Mucosa of stomach (tissue), 1 donor: ENCODE results near the gene SLC17A6.

Source experiments
- H3K27me3 ChIP-seq: one replicate; pipeline ENCODE4 v1.7.0; 2013; ENCODE audit warnings: mild to moderate bottlenecking, low read length; ENCODE audit not compliant: control insufficient read depth, insufficient read depth
- H3K36me3 ChIP-seq: one replicate; pipeline ENCODE4 v1.7.0; 2013; ENCODE audit warnings: low read length; ENCODE audit not compliant: control insufficient read depth, insufficient read depth
- H3K4me1 ChIP-seq: one replicate; pipeline ENCODE4 v1.7.0; 2013; ENCODE audit warnings: mild to moderate bottlenecking, low read length; ENCODE audit not compliant: control insufficient read depth, insufficient read depth
- H3K4me3 ChIP-seq: one replicate; pipeline ENCODE4 v1.7.0; 2013; ENCODE audit warnings: low read length
- H3K9ac ChIP-seq: one replicate; pipeline ENCODE4 v1.7.0; 2013; ENCODE audit warnings: mild to moderate bottlenecking, low read length, moderate library complexity
- H3K9me3 ChIP-seq: one replicate; pipeline ENCODE4 v1.7.0; 2013; ENCODE audit warnings: mild to moderate bottlenecking, low read length, moderate library complexity; ENCODE audit not compliant: control insufficient read depth
- donor health status: Pancreatic carcinoma.

Gene SLC17A6

GRCh38 chr11:22343032-22343324 is 4.8 kb downstream of the SLC17A6 start:
- no peaks in the 10 kb centered on the region for H3K9me3 ChIP-seq
- peaks cover 5% of the 10 kb centered on the region for H3K4me1 ChIP-seq
- peaks cover 61% of the 10 kb centered on the region for H3K27me3 ChIP-seq
- no peak overlapping the region for H3K4me3 ChIP-seq
- no peak overlapping the region for H3K9ac ChIP-seq
- no peaks in the 10 kb centered on the region for H3K36me3 ChIP-seq

GRCh38 chr11:22343371-22344032 is 5.3 kb downstream of the SLC17A6 start:
- Histone ChIP-seq H3K27me3 (peaks cover 55% of the 10 kb centered on the region), H3K9me3 (no peaks in the 10 kb centered on the region), H3K4me3 (no peak overlapping the region), H3K9ac (no peak overlapping the region), H3K36me3 (no peaks in the 10 kb centered on the region), H3K4me1 (peaks cover 5% of the 10 kb centered on the region)

- peaks cover 53% of the 10 kb centered on the region for H3K27me3 ChIP-seq
- H3K4me3 ChIP-seq: no peak overlapping the region
- H3K9me3 ChIP-seq: no peaks in the 10 kb centered on the region
- H3K36me3 ChIP-seq: no peaks in the 10 kb centered on the region
- peaks cover 5% of the 10 kb centered on the region for H3K4me1 ChIP-seq
- no peak overlapping the region for H3K9ac ChIP-seq
Observed at GRCh38 chr11:22344081-22344480, 5.9 kb downstream of the SLC17A6 start.

- H3K4me1 ChIP-seq: peaks cover 5% of the 10 kb centered on the region
- peaks cover 32% of the 10 kb centered on the region for H3K27me3 ChIP-seq
- no peak overlapping the region for H3K9ac ChIP-seq
- no peaks in the 10 kb centered on the region for H3K9me3 ChIP-seq
- H3K4me3 ChIP-seq: no peak overlapping the region
- no peaks in the 10 kb centered on the region for H3K36me3 ChIP-seq
Observed at GRCh38 chr11:22346282-22346681, 8.1 kb downstream of the SLC17A6 start.

- Histone ChIP-seq H3K4me1 (peaks cover 5% of the 10 kb centered on the region), H3K9me3 (no peaks in the 10 kb centered on the region), H3K36me3 (no peaks in the 10 kb centered on the region), H3K27me3 (peaks cover 15% of the 10 kb centered on the region), H3K4me3 (no peak overlapping the region), H3K9ac (no peak overlapping the region)
Observed at GRCh38 chr11:22347857-22348487, 9.8 kb downstream of the SLC17A6 start.

GRCh38 chr11:22349491-22349890 is 11.3 kb downstream of the SLC17A6 start:
- peaks cover 3% of the 10 kb centered on the region for H3K27me3 ChIP-seq

GRCh38 chr11:22359295-22359694 is 21.1 kb downstream of the SLC17A6 start:
- no peaks in the 10 kb centered on the region for H3K9me3 ChIP-seq
- H3K36me3 ChIP-seq: no peaks in the 10 kb centered on the region
- H3K27me3 ChIP-seq: no peaks in the 10 kb centered on the region
- no peak overlapping the region for H3K4me3 ChIP-seq
- no peak overlapping the region for H3K9ac ChIP-seq
- no peaks in the 10 kb centered on the region for H3K4me1 ChIP-seq

More at GRCh38 chr11:22349491-22349890, 11.3 kb downstream of the SLC17A6 start:
- Histone ChIP-seq H3K36me3 (no peaks in the 10 kb centered on the region), H3K9ac (no peak overlapping the region), H3K4me3 (no peak overlapping the region), H3K9me3 (no peaks in the 10 kb centered on the region), H3K4me1 (no peaks in the 10 kb centered on the region)

- Histone ChIP-seq H3K9ac (no peak overlapping the region), H3K27me3 (no peaks in the 10 kb centered on the region), H3K36me3 (no peaks in the 10 kb centered on the region), H3K9me3 (no peaks in the 10 kb centered on the region), H3K4me1 (no peaks in the 10 kb centered on the region), H3K4me3 (no peak overlapping the region)
Observed at GRCh38 chr11:22371160-22371559, 33.0 kb downstream of the SLC17A6 start.

- H3K4me3 ChIP-seq: no peak overlapping the region
- H3K36me3 ChIP-seq: no peaks in the 10 kb centered on the region
- H3K27me3 ChIP-seq: no peaks in the 10 kb centered on the region
- H3K9ac ChIP-seq: no peak overlapping the region
- no peaks in the 10 kb centered on the region for H3K4me1 ChIP-seq
- H3K9me3 ChIP-seq: no peaks in the 10 kb centered on the region
Observed at GRCh38 chr11:22387126-22387525, 48.9 kb downstream of the SLC17A6 start.

- Histone ChIP-seq H3K9me3 (no peaks in the 10 kb centered on the region), H3K36me3 (no peaks in the 10 kb centered on the region), H3K4me1 (no peaks in the 10 kb centered on the region), H3K4me3 (no peak overlapping the region), H3K9ac (no peak overlapping the region), H3K27me3 (no peaks in the 10 kb centered on the region)
Observed at GRCh38 chr11:22389526-22390282, 51.5 kb downstream of the SLC17A6 start.

- Histone ChIP-seq H3K4me1 (no peaks in the 10 kb centered on the region), H3K36me3 (no peaks in the 10 kb centered on the region), H3K4me3 (no peak overlapping the region), H3K27me3 (no peaks in the 10 kb centered on the region), H3K9ac (no peak overlapping the region), H3K9me3 (no peaks in the 10 kb centered on the region)
Observed at GRCh38 chr11:22390283-22390655, 52.1 kb downstream of the SLC17A6 start.

GRCh38 chr11:22392561-22392960 is 54.4 kb downstream of the SLC17A6 start:
- H3K4me1 ChIP-seq: no peaks in the 10 kb centered on the region
- no peak overlapping the region for H3K4me3 ChIP-seq
- H3K27me3 ChIP-seq: no peaks in the 10 kb centered on the region
- no peaks in the 10 kb centered on the region for H3K36me3 ChIP-seq
- no peak overlapping the region for H3K9ac ChIP-seq
- no peaks in the 10 kb centered on the region for H3K9me3 ChIP-seq
